ENCODE data around the gene STK39. TPM values are rescaled to one million over a fixed set of nuclear protein-coding genes. Genes with fewer than 3 reads are reported as not detected.

The STK39 gene
- total RNA-seq (2014; rRNA removed; shearing (Covaris generic)): 17.7 and 18.2 TPM in 2 replicates
- 38.7 and 41.1 TPM in 2 replicates for total RNA-seq (2022)
- percentile 82 among the genes with signal in this experiment for Bru-seq, nascent RNA
- percentile 72 among the genes with signal in this experiment for BruChase-seq, experiment 1, labeled RNA remaining after a 6-hour chase
- BruChase-seq, experiment 2, labeled RNA remaining after a 2-hour chase: percentile 69 among the genes with signal in this experiment
- long read RNA-seq, transcript STK39-201 (18 exons, 3,820 nt): major isoform, 54 of 84 reads
- long read RNA-seq, partial matches to known transcripts: 6 of 84 reads
- long read RNA-seq, other reads (novel, unspliced or antisense): 24 of 84 reads

- no TSS peak for BruUV-seq (replicated peaks)
- Histone ChIP-seq H3K4me3 (ENCODE audit: low read depth, low read length, poor library complexity, severe bottlenecking) (peak within 1 kb of the TSS; percentile 82), H2AFZ (ENCODE audit: low read length) (peak within 1 kb of the TSS; percentile 99), H3K36me3 (ENCODE audit: insufficient read depth, low read length) (no peaks in the 10 kb centered on the region), H3K79me2 (ENCODE audit: insufficient read depth, low read depth, low read length) (peaks cover 37% of the 10 kb centered on the region), H3K9me2 (ENCODE audit: insufficient read depth, low read length) (no peaks in the 10 kb centered on the region), H3K27ac (ENCODE audit: low read depth, low read length, poor library complexity, severe bottlenecking) (peak within 1 kb of the TSS; percentile 86), H3K4me1 (ENCODE audit: insufficient read depth, low read length, poor library complexity, severe bottlenecking) (peaks cover 34% of the 10 kb centered on the region), H3K9me3 (ENCODE audit: low read length) (peaks cover 4% of the 10 kb centered on the region; the same call in 1 of the 2 replicates), H3K4me2 (ENCODE audit: low read length) (peak within 1 kb of the TSS; percentile 96), H4K20me1 (ENCODE audit: insufficient read depth, low read length) (peaks cover 20% of the 10 kb centered on the region; the same call in 1 of the 2 replicates)
- intact Hi-C loops (cut with micrococcal nuclease; ENCODE audit: unreplicated experiment): loop anchor here (2.0 to 10.0 kb wide), 6 partner anchors 55 to 1447 kb away; partner anchors contain the start of genes CFAP210, PHOSPHO2, PPIG and SPC25
- DNase-seq (ENCODE audit: low spot score): peak; percentile 84
- ChIA-PET POLR2A (no interaction called here), CTCF (ENCODE audit: unreplicated experiment) (no interaction called here)
- no peak for TF ChIP-seq EZH2phosphoT487 (IDR thresholded peaks at IDR 0.05; ENCODE audit: borderline replicate concordance, low read depth, low read length)
- TF ChIP-seq CTCF (conservative IDR thresholded peaks at IDR 0.05; ENCODE audit: low read length): peak; percentile 55
Observed at GRCh38 chr2:168247341-168248261, at the start of gene STK39. STK39 (minus strand) TSS chr2:168247595; CDS start chr2:168247435, 160 bp downstream.

GRCh38 chr2:168295051-168295450 is 47.7 kb upstream of the STK39 start:
- TF ChIP-seq EZH2phosphoT487 (IDR thresholded peaks at IDR 0.05; ENCODE audit: borderline replicate concordance, low read depth, low read length) (no peak), CTCF (conservative IDR thresholded peaks at IDR 0.05; ENCODE audit: low read length) (no peak)
- intact Hi-C loops (cut with micrococcal nuclease; ENCODE audit: unreplicated experiment): no loop called here

More at GRCh38 chr2:168295051-168295450, 47.7 kb upstream of the STK39 start:
- no peak overlapping the region for H3K4me3 ChIP-seq (ENCODE audit: low read depth, low read length, poor library complexity, severe bottlenecking)
- no peak overlapping the region for H2AFZ ChIP-seq (ENCODE audit: low read length)
- no peaks in the 10 kb centered on the region for H3K36me3 ChIP-seq (ENCODE audit: insufficient read depth, low read length)
- BruUV-seq (replicated peaks): no TSS peak
- no peaks in the 10 kb centered on the region for H3K79me2 ChIP-seq (ENCODE audit: insufficient read depth, low read depth, low read length)
- H3K9me3 ChIP-seq (ENCODE audit: low read length): no peaks in the 10 kb centered on the region
- no peak for DNase-seq (ENCODE audit: low spot score)
- ChIA-PET CTCF (ENCODE audit: unreplicated experiment) (no interaction called here), POLR2A (interaction anchor here (0.5 to 0.6 kb wide), 2 partner anchors 13 to 90 kb away, joined by 3 to 4 read pairs; no protein-coding TSS in a partner anchor)
- no peaks in the 10 kb centered on the region for H3K9me2 ChIP-seq (ENCODE audit: insufficient read depth, low read length)
- no peak overlapping the region for H3K27ac ChIP-seq (ENCODE audit: low read depth, low read length, poor library complexity, severe bottlenecking)
- H4K20me1 ChIP-seq (ENCODE audit: insufficient read depth, low read length): no peaks in the 10 kb centered on the region
- H3K4me1 ChIP-seq (ENCODE audit: insufficient read depth, low read length, poor library complexity, severe bottlenecking): no peaks in the 10 kb centered on the region
- no peak overlapping the region for H3K4me2 ChIP-seq (ENCODE audit: low read length)
